Measurements from ENCODE around the gene ZNF608.
A peak's percentile ranks its signal among the peaks of the same experiment; 100 is the strongest.

ZNF608 gene

GRCh38 chr5:124701016-124701415 is 45.4 kb downstream of the ZNF608 start:
- Mint-ChIP-seq H3K4me3 (no peak overlapping the region), H3K27me3 (no peaks in the 10 kb centered on the region), H3K27ac (no peak overlapping the region), H3K4me1 (peaks cover 66% of the 10 kb centered on the region), H3K36me3 (peaks cover 22% of the 10 kb centered on the region), H3K9me3 (no peaks in the 10 kb centered on the region)
- ATAC-seq = no peak

- H3K4me3 Mint-ChIP-seq = no peak overlapping the region
- no peaks in the 10 kb centered on the region for H3K9me3 Mint-ChIP-seq
- peaks cover 60% of the 10 kb centered on the region for H3K4me1 Mint-ChIP-seq
- peak overlapping the region; percentile 13 for H3K27ac Mint-ChIP-seq
- ATAC-seq = no peak
- H3K27me3 Mint-ChIP-seq = no peaks in the 10 kb centered on the region
- H3K36me3 Mint-ChIP-seq = peaks cover 23% of the 10 kb centered on the region
Observed at GRCh38 chr5:124700333-124700732, 46.1 kb downstream of the ZNF608 start.

- no peak overlapping the region for H3K4me3 Mint-ChIP-seq
- peaks cover 51% of the 10 kb centered on the region for H3K4me1 Mint-ChIP-seq
- no peak for ATAC-seq
- H3K9me3 Mint-ChIP-seq = no peaks in the 10 kb centered on the region
- peak overlapping the region; percentile 14 for H3K27ac Mint-ChIP-seq
- no peaks in the 10 kb centered on the region for H3K27me3 Mint-ChIP-seq
- H3K36me3 Mint-ChIP-seq = peaks cover 23% of the 10 kb centered on the region
Observed at GRCh38 chr5:124698770-124699169, 47.7 kb downstream of the ZNF608 start.

GRCh38 chr5:124697933-124698591 is 48.4 kb downstream of the ZNF608 start:
- no peaks in the 10 kb centered on the region for H3K9me3 Mint-ChIP-seq
- ATAC-seq = no peak
- peaks cover 23% of the 10 kb centered on the region for H3K36me3 Mint-ChIP-seq
- no peaks in the 10 kb centered on the region for H3K27me3 Mint-ChIP-seq
- peaks cover 45% of the 10 kb centered on the region for H3K4me1 Mint-ChIP-seq
- no peak overlapping the region for H3K4me3 Mint-ChIP-seq
- peak overlapping the region; percentile 14 for H3K27ac Mint-ChIP-seq

- Mint-ChIP-seq H3K36me3 (peaks cover 23% of the 10 kb centered on the region), H3K4me1 (peaks cover 40% of the 10 kb centered on the region), H3K27me3 (no peaks in the 10 kb centered on the region), H3K4me3 (no peak overlapping the region), H3K27ac (no peak overlapping the region), H3K9me3 (no peaks in the 10 kb centered on the region)
- no peak for ATAC-seq
Observed at GRCh38 chr5:124697501-124697900, 48.9 kb downstream of the ZNF608 start.

GRCh38 chr5:124696898-124697297 is 49.5 kb downstream of the ZNF608 start:
- Mint-ChIP-seq H3K27me3 (no peaks in the 10 kb centered on the region), H3K4me1 (peaks cover 34% of the 10 kb centered on the region), H3K9me3 (no peaks in the 10 kb centered on the region), H3K4me3 (no peak overlapping the region), H3K36me3 (peaks cover 23% of the 10 kb centered on the region), H3K27ac (no peak overlapping the region)
- no peak for ATAC-seq

Data from stimulated activated memory B cell treated with anti-CD40 and anti-IgM and Interleukin-4, amounts not matched to agents 10 μg/mL and 1 μg/mL and 100 μg/mL, for 72 hours (primary cell).